Smooth muscle cell (in vitro differentiated cells): ENCODE data around the gene MRPL36. TPM values are rescaled to one million over a fixed set of nuclear protein-coding genes. Genes with fewer than 3 reads are reported as not detected.

Experiments
- DNase-seq: peaks from one replicate; lab custom pipeline; 2025; ENCODE audit not compliant: unreplicated experiment; lab: John Stamatoyannopoulos, UW
- H2AFZ ChIP-seq: fragments of 200-600 bp; sonication (generic); 2 replicates; pipeline ENCODE4 v1.6.0; 2016; ENCODE audit warnings: antibody characterized with exemption, low read depth, mild to moderate bottlenecking
- H3F3A ChIP-seq: fragments of 200-600 bp; sonication (generic); 2 replicates; pipeline ENCODE4 v1.6.0; 2017; ENCODE audit warnings: antibody characterized with exemption, low read depth
- H3K27ac ChIP-seq: fragments of 200-600 bp; sonication (generic); 2 replicates; pipeline ENCODE4 v1.5.1; 2016; ENCODE audit warnings: low read depth, mild to moderate bottlenecking
- H3K27me3 ChIP-seq: fragments of 200-600 bp; sonication (generic); 2 replicates; pipeline ENCODE4 v1.6.1; 2016; ENCODE audit warnings: low read depth, mild to moderate bottlenecking
- H3K36me3 ChIP-seq: fragments of 200-600 bp; sonication (generic); 2 replicates; pipeline ENCODE4 v1.5.1; 2016; ENCODE audit warnings: low read depth
- H3K4me1 ChIP-seq: fragments of 200-600 bp; sonication (generic); 2 replicates; pipeline ENCODE4 v1.5.1; 2016; ENCODE audit warnings: low read depth
- H3K4me2 ChIP-seq: fragments of 200-600 bp; sonication (generic); 2 replicates; pipeline ENCODE4 v1.6.0; 2016; ENCODE audit warnings: mild to moderate bottlenecking
- H3K4me3 ChIP-seq: fragments of 200-600 bp; sonication (generic); 2 replicates; pipeline ENCODE4 v1.5.1; 2016; ENCODE audit warnings: mild to moderate bottlenecking
- H3K79me2 ChIP-seq: fragments of 200-600 bp; sonication (generic); 2 replicates; pipeline ENCODE4 v1.6.0; 2016; ENCODE audit warnings: low read depth, mild to moderate bottlenecking
- H3K9ac ChIP-seq: fragments of 200-600 bp; sonication (generic); 2 replicates; pipeline ENCODE4 v1.6.0; 2016; ENCODE audit warnings: low read depth
- H3K9me3 ChIP-seq: fragments of 200-600 bp; sonication (generic); replicated peaks from 2 replicates; pipeline ENCODE4 v1.5.1; 2016; ENCODE audit warnings: low read depth
- H4K20me1 ChIP-seq: fragments of 200-600 bp; sonication (generic); 2 replicates; pipeline ENCODE4 v1.6.0; 2016; ENCODE audit warnings: low read depth
- WGBS: methylation state at CpG from one replicate; pipeline ENCODE4 v1.1.7; 2016; ENCODE audit warnings: low lambda C conversion rate; 5-methylcytosine and 5-hydroxymethylcytosine counted together
- polyA plus RNA-seq: library from polyadenylated mRNA; unstranded; fragments of >200 nt; fragmentation: Nextera tagmentation; extraction: Ambion mirVana; gene quantifications from 2 replicates; pipeline ENCODE4 v1.2.1, GENCODE V29; 2016
- total RNA-seq: library from RNA; depleted of rRNA; stranded (reverse); fragments of >200 nt; gene quantifications from 2 replicates; pipeline ENCODE4 v1.2.3, GENCODE V29; 2014
- TF ChIP-seq, protein P1 (sequence below): fragments of 200-600 bp; sonication (generic); IDR thresholded peaks from 2 replicates; pipeline ENCODE4 v1.5.1; 2017; ENCODE audit warnings: borderline replicate concordance, mild to moderate bottlenecking, antibody characterized with exemption; ENCODE audit not compliant: insufficient read depth, poor library complexity, severe bottlenecking

Gene MRPL36
- total and polyA plus RNA-seq, 2 experiments from 2014 or later, result 42.9 to 110 TPM

DNA sequence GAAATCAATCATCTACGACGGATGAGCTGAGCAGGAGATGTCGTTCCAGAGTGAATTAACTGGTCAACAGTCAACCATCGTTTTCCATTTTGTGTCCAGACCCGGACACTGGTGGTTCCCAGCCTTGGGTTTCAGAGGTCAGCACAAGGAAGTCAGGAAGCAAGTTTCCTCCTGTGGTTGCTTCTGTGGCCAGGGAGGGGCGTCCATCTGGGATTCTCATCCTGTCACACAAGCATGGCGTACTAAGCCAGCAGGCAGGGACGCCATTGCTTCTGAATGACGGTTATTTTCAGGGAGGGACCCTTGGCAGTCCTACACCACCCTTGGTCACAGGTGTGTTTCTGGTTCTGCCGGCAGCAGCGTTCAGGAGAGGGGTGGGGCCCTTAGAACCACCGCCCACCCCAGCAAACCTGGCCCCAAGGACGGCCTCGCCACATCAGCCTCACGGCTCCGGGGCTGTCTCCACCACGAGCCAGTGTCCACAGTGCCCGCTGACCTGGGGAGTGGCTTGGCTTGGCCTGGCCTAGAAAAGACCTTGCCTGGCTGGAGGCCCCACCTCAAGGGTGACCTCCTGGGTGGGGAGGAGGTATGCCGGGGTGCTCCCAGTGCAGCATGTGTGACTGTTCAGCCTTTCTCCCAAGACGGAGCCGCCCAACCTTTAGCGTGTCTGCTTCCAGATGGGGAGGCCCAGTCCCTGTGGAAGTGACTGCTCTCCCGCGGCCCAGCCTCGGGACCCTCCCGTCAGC lies 26.8 kb upstream of the MRPL36 start:
- Histone ChIP-seq H3K9me3 (no peaks in the 10 kb centered on the region), H3K4me2 (no peak overlapping the region), H3K36me3 (no peaks in the 10 kb centered on the region), H3K4me3 (no peak overlapping the region), H4K20me1 (peaks cover 5% of the 10 kb centered on the region), H3K79me2 (no peaks in the 10 kb centered on the region), H3K27me3 (no peaks in the 10 kb centered on the region), H2AFZ (no peak overlapping the region), H3F3A (no peaks in the 10 kb centered on the region), H3K9ac (no peak overlapping the region), H3K27ac (no peak overlapping the region), H3K4me1 (peaks cover 2% of the 10 kb centered on the region)
- TF ChIP-seq, protein P1, sequence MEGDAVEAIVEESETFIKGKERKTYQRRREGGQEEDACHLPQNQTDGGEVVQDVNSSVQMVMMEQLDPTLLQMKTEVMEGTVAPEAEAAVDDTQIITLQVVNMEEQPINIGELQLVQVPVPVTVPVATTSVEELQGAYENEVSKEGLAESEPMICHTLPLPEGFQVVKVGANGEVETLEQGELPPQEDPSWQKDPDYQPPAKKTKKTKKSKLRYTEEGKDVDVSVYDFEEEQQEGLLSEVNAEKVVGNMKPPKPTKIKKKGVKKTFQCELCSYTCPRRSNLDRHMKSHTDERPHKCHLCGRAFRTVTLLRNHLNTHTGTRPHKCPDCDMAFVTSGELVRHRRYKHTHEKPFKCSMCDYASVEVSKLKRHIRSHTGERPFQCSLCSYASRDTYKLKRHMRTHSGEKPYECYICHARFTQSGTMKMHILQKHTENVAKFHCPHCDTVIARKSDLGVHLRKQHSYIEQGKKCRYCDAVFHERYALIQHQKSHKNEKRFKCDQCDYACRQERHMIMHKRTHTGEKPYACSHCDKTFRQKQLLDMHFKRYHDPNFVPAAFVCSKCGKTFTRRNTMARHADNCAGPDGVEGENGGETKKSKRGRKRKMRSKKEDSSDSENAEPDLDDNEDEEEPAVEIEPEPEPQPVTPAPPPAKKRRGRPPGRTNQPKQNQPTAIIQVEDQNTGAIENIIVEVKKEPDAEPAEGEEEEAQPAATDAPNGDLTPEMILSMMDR, result no peak
- DNase-seq, result no peak
- 92% methylated on average over 26 of the region's 26 CpGs for WGBS

DNA sequence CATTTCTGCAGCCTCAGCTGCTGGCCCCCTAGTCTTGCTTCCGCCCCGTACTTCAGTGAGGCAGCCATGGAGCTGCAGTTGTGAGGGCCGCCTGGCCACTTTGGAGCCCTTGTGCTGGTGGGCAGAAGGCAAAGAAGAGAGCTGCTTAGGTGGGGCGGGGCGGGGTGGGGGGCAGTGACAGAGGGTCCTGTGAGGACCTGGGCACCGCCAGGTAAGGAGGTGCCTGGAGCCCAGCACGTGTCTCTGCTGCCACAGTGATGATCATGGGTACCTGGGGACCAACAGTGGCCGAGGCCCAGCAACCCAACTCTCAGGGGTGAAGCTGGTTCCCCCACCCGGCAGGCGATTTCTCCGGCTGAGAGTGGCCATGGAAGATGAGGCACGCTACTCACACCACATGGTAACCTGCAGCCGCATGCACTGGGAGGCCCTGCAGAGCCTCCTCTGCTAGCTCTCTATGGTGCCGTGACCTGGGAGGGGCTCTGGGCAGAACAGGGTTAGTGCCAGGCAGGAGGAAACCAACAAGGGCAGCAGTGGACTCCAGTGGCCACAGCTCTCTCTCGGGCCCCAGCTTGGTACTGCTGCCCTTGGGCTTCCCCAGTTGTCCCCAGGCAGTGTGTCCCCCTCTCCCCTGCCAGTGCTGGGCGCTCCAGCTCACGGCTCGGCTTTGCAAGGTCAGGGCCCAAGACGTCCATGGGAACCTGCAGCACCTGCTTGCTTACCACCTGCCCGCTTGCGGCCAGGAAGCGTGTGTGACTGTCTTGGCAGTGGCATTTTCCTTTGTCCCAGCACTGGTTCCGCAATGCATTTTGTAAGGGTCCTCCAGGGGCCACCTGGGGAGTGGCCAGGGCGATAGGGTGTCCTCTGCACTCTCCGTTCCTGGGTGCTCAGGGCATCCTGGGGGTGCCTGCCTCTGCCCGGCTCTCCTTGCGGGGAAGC lies 25.5 kb upstream of the MRPL36 start:
- Histone ChIP-seq H3K79me2 (no peaks in the 10 kb centered on the region), H3K27me3 (no peaks in the 10 kb centered on the region), H3K4me2 (no peak overlapping the region), H3K4me3 (no peak overlapping the region), H3K4me1 (no peaks in the 10 kb centered on the region), H3F3A (no peaks in the 10 kb centered on the region), H2AFZ (no peak overlapping the region), H3K36me3 (no peaks in the 10 kb centered on the region), H3K9me3 (no peaks in the 10 kb centered on the region), H4K20me1 (peaks cover 5% of the 10 kb centered on the region), H3K27ac (no peak overlapping the region), H3K9ac (no peak overlapping the region)
- WGBS, result 98% methylated on average over 25 of the region's 27 CpGs
- no peak for DNase-seq
- TF ChIP-seq, protein P1, result no peak

DNA sequence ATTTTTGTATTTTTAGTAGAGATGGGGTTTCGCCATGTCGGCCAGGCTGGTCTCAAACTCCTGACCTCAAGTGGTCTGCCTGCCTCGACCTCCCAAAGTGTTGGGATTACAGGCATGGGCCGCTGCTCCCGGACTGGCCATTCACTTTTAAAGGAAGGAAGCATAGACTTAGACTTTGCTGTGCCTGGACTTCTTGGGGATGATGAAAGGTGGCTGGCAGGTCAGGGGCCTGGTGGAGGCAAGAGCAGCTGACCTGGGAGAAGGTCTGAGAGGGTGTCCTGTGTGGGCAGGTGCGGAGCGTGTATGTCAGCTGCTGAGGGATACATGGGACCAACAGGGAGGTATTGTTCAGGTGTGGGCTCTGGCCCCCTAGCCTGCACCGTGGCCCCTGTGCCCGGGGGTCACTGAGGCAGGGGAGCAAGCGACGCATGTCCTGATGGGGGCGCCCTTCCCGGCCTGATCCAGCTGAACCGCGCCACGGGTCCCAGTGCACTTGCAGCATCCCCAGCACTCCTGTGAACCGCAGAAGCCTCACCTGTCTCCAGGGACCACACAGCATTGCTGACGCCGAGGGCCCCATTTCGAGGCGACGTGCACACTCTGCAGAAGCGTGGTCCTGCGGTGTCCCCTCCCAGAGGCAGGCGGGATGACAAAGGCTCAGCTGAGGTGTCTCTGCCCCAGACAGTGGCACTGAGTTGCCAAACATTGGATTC lies 24.6 kb upstream of the MRPL36 start:
- Histone ChIP-seq H2AFZ (no peak overlapping the region), H3K79me2 (no peaks in the 10 kb centered on the region), H3K27me3 (no peaks in the 10 kb centered on the region), H3F3A (no peaks in the 10 kb centered on the region), H4K20me1 (peaks cover 5% of the 10 kb centered on the region), H3K36me3 (no peaks in the 10 kb centered on the region), H3K9ac (no peak overlapping the region), H3K4me2 (no peak overlapping the region), H3K27ac (no peak overlapping the region), H3K4me3 (no peak overlapping the region), H3K4me1 (no peaks in the 10 kb centered on the region), H3K9me3 (no peaks in the 10 kb centered on the region)
- DNase-seq, result no peak
- TF ChIP-seq, protein P1, result no peak
- 95% methylated on average over 22 of the region's 25 CpGs for WGBS
